HepG2 (cell line): ENCODE results near the gene RMRP. TPM values are rescaled to one million over a fixed set of nuclear protein-coding genes. Genes with fewer than 3 reads are reported as not detected.

Experiments used
- GATAD1 ChIP-seq: IDR thresholded peaks from 2 replicates; pipeline ENCODE4 v1.6.1; 2016; ENCODE audit warnings: missing genetic modification reagents, missing compliant biosample characterization
- HOXA7 ChIP-seq: sonication (generic); formaldehyde crosslinking; IDR thresholded peaks from 2 replicates; pipeline ENCODE4 v1.8.1; 2022; ENCODE audit warnings: mild to moderate bottlenecking, missing genetic modification reagents, moderate library complexity
- KLF11 ChIP-seq: IDR thresholded peaks from 2 replicates; pipeline ENCODE4 v1.6.1; 2016; ENCODE audit warnings: missing compliant biosample characterization
- MAX ChIP-seq: IDR thresholded peaks from 2 replicates; pipeline ENCODE4 v1.6.1; 2012; ENCODE audit warnings: inconsistent platforms
- NCOA5 ChIP-seq: sonication (generic); formaldehyde crosslinking; IDR thresholded peaks from 2 replicates; pipeline ENCODE4 v1.4.0; 2020; ENCODE audit warnings: missing genetic modification reagents
- NFE2L2 ChIP-seq: fragments of 150-350 bp; IDR thresholded peaks from 2 replicates; pipeline ENCODE4 v1.6.1; 2014; ENCODE audit warnings: low read length
- NRL ChIP-seq: sonication (generic); formaldehyde crosslinking; IDR thresholded peaks from 2 replicates; pipeline ENCODE4 v1.5.0; 2020; ENCODE audit warnings: missing genetic modification reagents, mild to moderate bottlenecking, moderate library complexity, borderline replicate concordance
- REXO4 ChIP-seq: sonication (generic); formaldehyde crosslinking; IDR thresholded peaks from 2 replicates; pipeline ENCODE4 v1.8.0; 2022; ENCODE audit warnings: missing genetic modification reagents, mild to moderate bottlenecking, borderline replicate concordance
- SNAPC4 ChIP-seq: sonication (generic); formaldehyde crosslinking; IDR thresholded peaks from 2 replicates; pipeline ENCODE4 v1.4.0; 2020; ENCODE audit warnings: mild to moderate bottlenecking, missing genetic modification reagents
- ZNF260 ChIP-seq: sonication (generic); formaldehyde crosslinking; IDR thresholded peaks from 2 replicates; pipeline ENCODE4 v1.4.0; 2020; ENCODE audit warnings: missing genetic modification reagents, low read depth, mild to moderate bottlenecking, borderline replicate concordance
- ZNF382 ChIP-seq: sonication (generic); formaldehyde crosslinking; IDR thresholded peaks from 2 replicates; pipeline ENCODE4 v1.5.0; 2020; ENCODE audit warnings: missing genetic modification reagents, mild to moderate bottlenecking, borderline replicate concordance
- ZNF512B ChIP-seq: sonication (generic); formaldehyde crosslinking; IDR thresholded peaks from 2 replicates; pipeline ENCODE4 v1.5.1; 2020; ENCODE audit warnings: missing genetic modification reagents, mild to moderate bottlenecking, borderline replicate concordance
- ZNF776 ChIP-seq: sonication (generic); formaldehyde crosslinking; IDR thresholded peaks from 2 replicates; pipeline ENCODE4 v1.4.0; 2020; ENCODE audit warnings: mild to moderate bottlenecking, missing genetic modification reagents
- ZNF784 ChIP-seq: sonication (generic); formaldehyde crosslinking; IDR thresholded peaks from 2 replicates; pipeline ENCODE4 v1.5.1; 2020; ENCODE audit warnings: missing genetic modification reagents, mild to moderate bottlenecking, borderline replicate concordance
- polyA plus RNA-seq, 8 experiments: library from polyadenylated mRNA; depleted of rRNA in 3 of 8; stranded (reverse) in 7 of 8; unstranded in 1 of 8; fragments of >200 nt; fragmentation: Illumina TruSeq in 4 of 8; extraction: Trizol in 4 of 8; gene quantifications; 2 replicates each; pipeline versions ENCODE4 v1.2.1 to v1.2.3, GENCODE V29; 2011 to 2016; ENCODE audit warnings: low read depth in 4 of 8, missing spikeins in 1 of 8, mixed read lengths in 1 of 8; ENCODE audit not compliant: insufficient read depth in 1 of 8
- total RNA-seq, 5 experiments: library from RNA; depleted of rRNA; stranded (reverse); fragments of >200 nt; fragmentation: Illumina TruSeq; extraction: Trizol; gene quantifications; 2 replicates each; pipeline ENCODE4 v1.2.3, GENCODE V29; 2016; ENCODE audit warnings: low read depth in 1 of 5

RMRP gene
- total and polyA plus RNA-seq, 2 of the 13 experiments (the other 11 are each of a cell fraction or from before 2014, with no cell fraction given): 51.4 to 4,025 TPM

GRCh38 chr9:35664531-35665470 lies 7.0 kb upstream of the RMRP start, which contains the start of gene ARHGEF39 (continued):
- no peak for TF ChIP-seq SNAPC4
- 0 out of 2 replicates have a peak, but pooled peaks have one; percentile 37 for TF ChIP-seq KLF11
- TF ChIP-seq NCOA5 (CRISPR knock-in tag): no peak
- no peak for TF ChIP-seq ZNF260 (CRISPR knock-in tag)
- no peak for TF ChIP-seq ZNF512B (CRISPR knock-in tag)
- TF ChIP-seq REXO4: peak; percentile 85; the same call in 1 of the 2 replicates
- TF ChIP-seq NFE2L2: no peak
- peak; percentile 79 for TF ChIP-seq GATAD1 (CRISPR knock-in tag)
- peak; percentile 91; the same call in 1 of the 2 replicates for TF ChIP-seq HOXA7 (CRISPR knock-in tag)
- peak; percentile 95 for TF ChIP-seq MAX
- TF ChIP-seq ZNF784 (CRISPR knock-in tag): peak; percentile 85
- TF ChIP-seq ZNF382: no peak
- no peak; the same call in 1 of the 2 replicates for TF ChIP-seq NRL (CRISPR knock-in tag)
- peak; percentile 62 for TF ChIP-seq ZNF776
